Fibroblast of lung (primary cell): Measurements from ENCODE around the gene KL. TPM values are rescaled to one million over a fixed set of nuclear protein-coding genes. Genes with fewer than 3 reads are reported as not detected.

Experiments used
- DNase-seq, 2 donors: peaks; one replicate each; pipeline versions ENCODE4 v3.0.0 to v3.0.0-alpha.2; 2010; ENCODE audit warnings: low read depth in 2 of 2
- H2AFZ ChIP-seq: 2 replicates; pipeline ENCODE4 v1.5.1; 2012; ENCODE audit warnings: low read length, control low read depth, inconsistent platforms
- H3K27ac ChIP-seq: 2 replicates; pipeline ENCODE4 v1.5.1; 2011; ENCODE audit warnings: low read length, control low read depth; ENCODE audit not compliant: insufficient read depth
- H3K27me3 ChIP-seq: 2 replicates; pipeline ENCODE4 v1.5.1; 2011; ENCODE audit warnings: mild to moderate bottlenecking, low read length; ENCODE audit not compliant: control insufficient read depth, insufficient read depth
- H3K36me3 ChIP-seq: 2 replicates; pipeline ENCODE4 v1.5.1; 2011; ENCODE audit warnings: low read length; ENCODE audit not compliant: control insufficient read depth, insufficient read depth
- H3K4me1 ChIP-seq: 2 replicates; pipeline ENCODE4 v1.5.1; 2011; ENCODE audit warnings: low read length; ENCODE audit not compliant: control insufficient read depth, insufficient read depth; ENCODE audit errors: extremely low read depth
- H3K4me2 ChIP-seq: 2 replicates; pipeline ENCODE4 v1.5.1; 2011; ENCODE audit warnings: low read length, control low read depth; ENCODE audit not compliant: insufficient read depth; ENCODE audit errors: extremely low read depth
- H3K4me3 ChIP-seq, 4 experiments: fragments of 200-600 bp in 1 of 4; sonication (generic) in 1 of 4; replicated peaks in 1 of 4; 2 replicates each; pipeline ENCODE4 v1.5.1; 2011 to 2016; ENCODE audit warnings: low read length in 4 of 4, low read depth in 3 of 4, mild to moderate bottlenecking in 3 of 4, control low read depth in 2 of 4, inconsistent platforms in 1 of 4, mixed read lengths in 1 of 4; ENCODE audit not compliant: insufficient read depth in 1 of 4; ENCODE audit errors: control extremely low read depth in 1 of 4
- H3K79me2 ChIP-seq: 2 replicates; pipeline ENCODE4 v1.5.1; 2012; ENCODE audit warnings: mild to moderate bottlenecking, low read length, inconsistent platforms; ENCODE audit not compliant: control insufficient read depth, insufficient read depth
- H3K9ac ChIP-seq: 2 replicates; pipeline ENCODE4 v1.5.1; 2011; ENCODE audit warnings: mild to moderate bottlenecking, low read length, control low read depth; ENCODE audit not compliant: insufficient read depth
- H3K9me3 ChIP-seq: 2 replicates; pipeline ENCODE4 v1.5.1; 2012; ENCODE audit warnings: low read depth, low read length; ENCODE audit not compliant: control insufficient read depth, insufficient read depth
- H4K20me1 ChIP-seq: 2 replicates; pipeline ENCODE4 v1.5.1; 2011; ENCODE audit warnings: low read length; ENCODE audit not compliant: control insufficient read depth, insufficient read depth; ENCODE audit errors: extremely low read depth
- EZH2 ChIP-seq: IDR thresholded peaks from 2 replicates; pipeline ENCODE4 v1.5.1; 2012; ENCODE audit warnings: low read length, control low read depth, mild to moderate bottlenecking; ENCODE audit errors: missing control alignments
- polyA plus RNA-seq, 2 donors: library from polyadenylated mRNA; depleted of rRNA in 1 of 2; stranded (reverse) in 1 of 2; unstranded in 1 of 2; fragments of >200 nt; gene quantifications; 2 replicates each; pipeline ENCODE4 v1.2.1, GENCODE V29; 2011 to 2012; ENCODE audit warnings: missing spikeins in 1 of 2
- total RNA-seq: library from RNA; depleted of rRNA; stranded (reverse); fragments of >200 nt; gene quantifications from 2 replicates; pipeline ENCODE4 v1.2.1, GENCODE V29; 2014
- TF ChIP-seq, protein P1 (sequence below), 2 donors: IDR thresholded peaks in 1 of 2; conservative IDR thresholded peaks in 1 of 2; 1 replicate in 1 of 2; 2 replicates in 1 of 2; pipeline ENCODE4 v1.5.1; 2011 to 2012; ENCODE audit warnings: low read length in 2 of 2, control low read depth in 1 of 2, inconsistent platforms in 1 of 2, low read depth in 1 of 2, mild to moderate bottlenecking in 1 of 2

Gene KL
- total and polyA plus RNA-seq, 2 donors (not counting 1 experiment from before 2014, with no cell fraction given) = 0.17 TPM; not detected in 1

DNA sequence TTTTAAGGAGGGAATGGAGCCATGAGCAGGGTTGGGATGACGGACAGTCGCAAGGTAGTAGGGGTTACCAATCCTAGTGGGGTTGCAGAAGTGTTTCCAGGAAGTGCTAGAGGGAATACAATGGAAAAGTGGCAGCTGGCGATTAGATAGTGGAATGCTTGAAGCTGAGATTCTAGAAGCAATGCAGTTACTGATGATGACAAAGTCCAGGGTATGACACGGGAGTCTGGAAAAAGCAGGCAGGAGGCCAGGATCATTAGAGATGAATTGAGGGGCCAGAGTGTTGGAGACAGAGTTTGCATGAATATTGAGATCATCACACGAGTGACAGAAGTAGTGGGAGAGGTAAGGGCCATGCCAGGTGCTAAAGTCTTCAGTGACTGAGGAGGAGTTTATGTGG is 17.3 kb upstream of the KL start:
- H3K9me3 ChIP-seq = no peaks in the 10 kb centered on the region
- H3K4me3 ChIP-seq = no peak overlapping the region
- H3K36me3 ChIP-seq = no peaks in the 10 kb centered on the region
- no peak for TF ChIP-seq EZH2
- TF ChIP-seq, protein P1, sequence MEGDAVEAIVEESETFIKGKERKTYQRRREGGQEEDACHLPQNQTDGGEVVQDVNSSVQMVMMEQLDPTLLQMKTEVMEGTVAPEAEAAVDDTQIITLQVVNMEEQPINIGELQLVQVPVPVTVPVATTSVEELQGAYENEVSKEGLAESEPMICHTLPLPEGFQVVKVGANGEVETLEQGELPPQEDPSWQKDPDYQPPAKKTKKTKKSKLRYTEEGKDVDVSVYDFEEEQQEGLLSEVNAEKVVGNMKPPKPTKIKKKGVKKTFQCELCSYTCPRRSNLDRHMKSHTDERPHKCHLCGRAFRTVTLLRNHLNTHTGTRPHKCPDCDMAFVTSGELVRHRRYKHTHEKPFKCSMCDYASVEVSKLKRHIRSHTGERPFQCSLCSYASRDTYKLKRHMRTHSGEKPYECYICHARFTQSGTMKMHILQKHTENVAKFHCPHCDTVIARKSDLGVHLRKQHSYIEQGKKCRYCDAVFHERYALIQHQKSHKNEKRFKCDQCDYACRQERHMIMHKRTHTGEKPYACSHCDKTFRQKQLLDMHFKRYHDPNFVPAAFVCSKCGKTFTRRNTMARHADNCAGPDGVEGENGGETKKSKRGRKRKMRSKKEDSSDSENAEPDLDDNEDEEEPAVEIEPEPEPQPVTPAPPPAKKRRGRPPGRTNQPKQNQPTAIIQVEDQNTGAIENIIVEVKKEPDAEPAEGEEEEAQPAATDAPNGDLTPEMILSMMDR (conservative IDR thresholded peaks at IDR 0.05 in 1 of 2, IDR thresholded peaks at IDR 0.05 in 1 of 2; ENCODE audit: low read depth in 1 of 2, low read length in 2 of 2) = no peak
- no peak overlapping the region for H3K27ac ChIP-seq
- H3K9ac ChIP-seq = no peak overlapping the region
- H3K4me2 ChIP-seq = no peak overlapping the region
- H3K4me1 ChIP-seq = no peaks in the 10 kb centered on the region
- DNase-seq = no peak
- no peak overlapping the region for H2AFZ ChIP-seq
- H3K27me3 ChIP-seq = no peaks in the 10 kb centered on the region
- no peaks in the 10 kb centered on the region for H3K79me2 ChIP-seq
- no peaks in the 10 kb centered on the region for H4K20me1 ChIP-seq

DNA sequence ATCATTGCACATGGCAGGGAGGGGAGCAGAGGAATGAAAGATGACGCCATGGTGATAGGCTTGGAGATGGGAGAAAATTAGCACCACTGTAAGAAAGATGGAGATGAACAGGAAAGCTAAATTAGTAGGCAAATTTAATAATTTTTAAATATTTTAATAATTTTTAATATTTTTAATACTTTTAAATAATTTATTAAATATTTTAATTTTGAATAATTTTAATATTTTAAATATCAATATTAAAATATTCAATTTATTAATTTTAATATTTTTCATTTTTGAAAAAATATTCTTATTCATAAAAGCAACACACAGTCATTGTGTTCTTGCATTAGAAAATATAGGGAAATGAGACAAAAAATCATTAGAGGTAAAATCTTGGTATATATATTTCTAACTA is 15.9 kb upstream of the KL start:
- DNase-seq = no peak
- H3K27me3 ChIP-seq = no peaks in the 10 kb centered on the region
- TF ChIP-seq, protein P1 (conservative IDR thresholded peaks at IDR 0.05 in 1 of 2, IDR thresholded peaks at IDR 0.05 in 1 of 2; ENCODE audit: low read depth in 1 of 2, low read length in 2 of 2) = no peak
- no peak for TF ChIP-seq EZH2

DNA sequence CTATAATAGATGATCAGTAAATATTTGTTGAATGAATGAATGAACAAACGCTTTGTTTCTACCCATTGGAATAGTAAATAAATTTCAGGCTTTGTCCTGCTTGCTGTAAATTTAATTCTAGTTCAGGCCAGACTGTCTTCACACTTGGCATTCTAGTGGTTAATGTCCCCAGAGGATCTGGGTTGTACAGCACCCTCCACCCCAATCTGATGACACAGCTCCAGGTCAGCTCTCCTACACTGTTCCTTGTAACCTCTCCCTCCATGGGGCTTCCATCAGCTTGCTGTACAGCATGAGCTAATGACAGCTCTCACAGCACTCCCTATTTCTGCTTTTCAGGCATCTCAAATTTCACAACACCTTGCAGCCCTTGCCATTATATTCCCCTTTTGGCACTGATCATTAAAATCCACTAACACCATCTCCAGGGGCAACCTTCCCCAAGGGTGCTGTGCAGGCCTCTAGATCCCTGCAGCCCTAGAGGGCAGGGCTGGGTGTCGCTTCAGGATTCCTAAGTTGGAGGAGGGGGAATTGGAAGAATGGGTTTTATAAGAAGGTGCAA is 12.7 kb upstream of the KL start:
- Histone ChIP-seq H3K27me3 (no peaks in the 10 kb centered on the region), H3K4me3 (no peak overlapping the region), H2AFZ (no peak overlapping the region), H3K4me2 (no peak overlapping the region), H3K36me3 (no peaks in the 10 kb centered on the region), H3K27ac (no peak overlapping the region), H3K9ac (no peak overlapping the region), H3K9me3 (no peaks in the 10 kb centered on the region), H4K20me1 (no peaks in the 10 kb centered on the region), H3K4me1 (no peaks in the 10 kb centered on the region), H3K79me2 (no peaks in the 10 kb centered on the region)
- no peak for DNase-seq
- no peak for TF ChIP-seq EZH2
- TF ChIP-seq, protein P1 (conservative IDR thresholded peaks at IDR 0.05 in 1 of 2, IDR thresholded peaks at IDR 0.05 in 1 of 2; ENCODE audit: low read depth in 1 of 2, low read length in 2 of 2) = no peak

More for the DNA sequence above, 15.9 kb upstream of the KL start:
- Histone ChIP-seq H3K9me3 (no peaks in the 10 kb centered on the region), H4K20me1 (no peaks in the 10 kb centered on the region), H3K4me2 (no peak overlapping the region), H3K79me2 (no peaks in the 10 kb centered on the region), H2AFZ (no peak overlapping the region), H3K27ac (no peak overlapping the region), H3K9ac (no peak overlapping the region), H3K4me3 (no peak overlapping the region), H3K36me3 (no peaks in the 10 kb centered on the region), H3K4me1 (no peaks in the 10 kb centered on the region)
